ENCODE data around the gene TMEM88.
"Not testable (repeated sequence)": the region's sequence is repeated elsewhere in the genome, so short reads cannot be mapped to it uniquely, and the experiment has no call there.

TMEM88 gene, protein sequence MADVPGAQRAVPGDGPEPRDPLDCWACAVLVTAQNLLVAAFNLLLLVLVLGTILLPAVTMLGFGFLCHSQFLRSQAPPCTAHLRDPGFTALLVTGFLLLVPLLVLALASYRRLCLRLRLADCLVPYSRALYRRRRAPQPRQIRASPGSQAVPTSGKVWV

DNA sequence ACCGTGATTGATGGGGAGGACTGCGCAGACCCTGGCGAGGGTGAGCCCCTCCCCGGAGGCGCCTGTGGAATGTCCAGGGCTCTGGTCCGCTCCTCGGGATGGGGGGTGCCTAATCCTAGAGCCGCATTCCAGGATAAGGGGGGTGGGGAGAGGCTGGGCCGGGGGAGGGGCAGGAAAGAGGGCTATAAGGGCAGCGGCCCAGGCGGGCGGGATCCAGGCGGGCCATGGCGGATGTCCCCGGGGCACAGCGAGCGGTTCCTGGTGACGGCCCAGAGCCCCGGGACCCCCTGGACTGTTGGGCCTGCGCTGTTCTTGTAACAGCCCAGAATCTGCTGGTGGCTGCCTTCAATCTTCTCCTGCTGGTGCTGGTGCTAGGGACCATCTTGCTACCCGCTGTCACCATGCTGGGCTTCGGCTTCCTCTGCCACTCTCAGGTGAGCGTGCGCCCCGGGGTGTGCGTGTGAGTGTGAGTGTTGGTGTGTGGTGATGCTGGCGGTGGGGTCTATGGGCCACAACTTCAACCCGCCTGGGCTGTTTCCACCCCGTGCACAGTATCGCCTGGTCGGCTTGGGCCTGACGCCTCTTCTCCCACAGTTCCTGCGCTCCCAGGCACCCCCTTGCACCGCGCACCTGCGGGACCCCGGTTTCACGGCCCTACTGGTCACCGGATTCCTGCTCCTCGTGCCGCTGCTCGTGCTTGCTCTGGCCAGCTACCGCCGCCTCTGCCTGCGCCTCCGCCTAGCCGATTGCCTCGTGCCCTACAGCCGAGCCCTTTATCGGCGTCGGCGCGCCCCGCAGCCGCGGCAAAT lies at the start of gene TMEM88:
TMEM88 (plus strand) TSS at position 216 of the 809 bp plus-strand sequence; CDS start at position 225, 9 bp downstream.
- DNase-seq: no peak

DNA sequence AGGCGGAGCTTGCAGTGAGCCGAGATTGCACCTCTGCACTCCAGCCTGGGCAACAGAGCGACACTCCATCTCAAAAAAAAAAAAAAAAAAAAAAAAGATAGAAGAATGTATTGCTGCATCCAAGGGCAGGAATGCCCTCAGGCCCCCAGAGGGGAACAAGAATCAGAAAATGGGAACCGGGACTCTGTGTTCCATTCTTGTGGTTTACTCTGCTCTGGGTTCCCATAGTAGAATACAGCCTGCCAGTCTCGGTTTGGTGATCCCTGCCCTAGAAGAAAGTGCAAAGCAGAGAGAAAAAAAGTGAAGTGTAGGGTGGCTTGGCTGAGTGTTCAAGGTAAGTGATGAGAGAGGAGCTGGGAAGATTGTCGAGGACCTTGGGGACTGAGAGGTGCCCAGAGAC lies 48.3 kb upstream of the TMEM88 start:
- no peak for DNase-seq

DNA sequence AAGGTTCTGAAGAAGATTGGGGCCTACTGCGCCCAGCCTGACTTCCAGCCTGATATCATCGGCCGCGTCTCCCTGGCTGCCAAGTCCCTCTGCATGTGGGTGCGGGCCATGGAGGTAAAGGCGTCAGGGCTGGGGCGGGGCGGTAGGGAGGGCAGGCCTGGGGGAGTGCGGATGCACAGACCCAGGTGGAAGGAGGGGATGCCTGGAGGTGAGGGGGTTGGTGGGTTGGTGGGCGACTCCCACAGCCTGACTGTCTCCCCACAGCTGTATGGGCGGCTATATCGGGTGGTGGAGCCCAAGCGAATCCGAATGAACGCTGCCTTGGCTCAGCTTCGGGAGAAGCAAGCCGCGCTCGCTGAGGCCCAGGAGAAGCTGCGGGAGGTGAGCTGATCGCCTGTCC lies 47.7 kb upstream of the TMEM88 start:
- DNase-seq: no peak

DNA sequence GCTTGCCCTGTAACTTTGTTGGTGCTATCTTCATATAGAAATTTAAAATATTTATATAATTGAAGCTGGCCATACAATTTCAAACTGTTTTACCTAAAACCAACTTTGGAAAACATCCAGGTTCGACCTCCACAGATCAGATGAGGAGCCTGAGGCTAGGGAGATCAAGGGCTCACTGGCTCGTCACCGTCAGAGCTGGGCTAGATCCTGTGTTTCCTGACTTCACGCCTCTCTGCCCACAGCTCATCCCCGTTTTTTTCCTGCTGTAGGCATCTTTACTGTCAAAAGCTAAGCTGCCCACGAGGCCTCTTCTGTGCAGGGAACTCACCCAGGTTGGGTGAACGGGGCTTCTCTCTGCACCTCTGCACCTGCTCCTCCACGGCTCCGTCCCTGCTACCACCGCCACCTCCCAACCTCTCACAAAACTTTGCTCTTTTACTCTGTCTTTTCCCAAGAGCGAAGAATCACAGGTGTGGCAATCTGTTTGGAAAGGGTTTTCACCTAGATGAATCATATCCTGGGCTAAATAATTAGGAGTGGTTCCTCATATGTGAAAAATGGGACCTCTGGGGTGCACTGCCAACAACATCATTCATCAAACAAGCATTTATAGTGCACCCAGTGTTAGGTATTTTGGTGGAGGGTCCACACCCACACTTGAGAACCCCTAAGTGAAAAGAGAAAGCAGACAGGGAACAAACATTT lies 45.6 kb upstream of the TMEM88 start:
- no peak for DNase-seq

DNA sequence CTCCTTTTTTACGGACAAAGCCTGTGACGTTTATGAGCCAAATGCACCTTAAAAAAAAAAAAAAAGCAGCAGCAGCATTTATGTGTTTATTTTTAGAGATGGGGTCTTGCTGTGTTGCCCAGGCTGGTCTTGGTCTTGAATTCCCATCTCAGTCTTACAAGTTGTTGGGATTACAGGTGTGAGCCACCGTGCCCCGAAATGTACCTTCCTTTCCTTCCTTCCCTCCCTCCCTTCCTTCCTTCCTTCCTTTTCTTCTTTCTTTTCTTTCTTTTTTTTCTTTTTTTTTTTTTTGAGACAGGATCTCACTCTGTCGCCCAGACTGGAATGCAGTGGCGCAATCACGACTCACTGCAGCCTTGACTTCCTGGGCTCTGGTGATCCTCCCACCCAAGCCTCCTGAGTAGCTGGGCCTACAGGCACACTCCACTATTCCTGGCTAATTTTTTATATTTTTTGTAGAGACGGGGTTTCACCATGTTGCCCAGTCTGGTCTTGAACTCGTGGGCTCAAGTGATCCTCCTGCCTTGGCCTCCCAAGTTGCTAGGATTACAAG lies 45.0 kb upstream of the TMEM88 start:
- not testable (repeated sequence) for DNase-seq

DNA sequence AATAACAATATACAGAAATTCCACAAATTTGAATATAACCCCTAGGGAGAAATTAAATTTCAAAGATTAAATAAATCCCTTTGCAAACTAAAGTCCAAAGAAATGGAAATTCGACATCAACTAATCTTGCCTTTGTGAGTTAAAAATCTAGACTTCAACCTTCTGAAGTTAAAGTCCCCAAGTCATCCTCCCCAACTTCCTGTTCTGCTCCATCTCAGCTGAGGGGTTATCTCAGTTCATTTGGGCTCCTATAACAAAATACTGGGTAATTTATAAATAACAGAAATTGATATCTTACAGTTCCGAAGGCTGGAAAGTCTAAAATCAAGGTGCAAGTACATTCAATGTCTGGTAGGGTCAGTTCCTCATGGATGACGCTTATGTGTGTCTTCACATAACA lies 43.6 kb upstream of the TMEM88 start:
- no peak for DNase-seq

DNA sequence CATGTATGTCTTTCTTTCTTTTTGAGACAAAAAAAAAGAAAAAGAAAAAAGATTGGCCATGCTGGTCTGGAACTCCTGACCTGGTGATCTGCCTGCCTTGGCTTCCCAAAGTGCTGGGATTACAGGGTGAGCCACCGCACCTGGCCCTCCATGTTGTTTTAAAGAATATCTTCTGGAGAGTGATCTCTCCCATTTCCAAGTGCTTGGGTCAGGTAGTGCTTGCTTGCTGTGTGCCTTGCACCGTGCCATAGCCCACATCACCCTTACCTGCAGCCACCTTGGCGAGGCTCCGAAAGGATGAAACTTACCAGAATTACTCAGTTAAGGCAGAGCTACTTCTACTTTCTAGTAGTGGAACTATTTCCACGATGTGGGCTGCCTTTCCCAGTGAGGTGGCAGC lies 39.9 kb upstream of the TMEM88 start:
- no peak for DNase-seq

DNA sequence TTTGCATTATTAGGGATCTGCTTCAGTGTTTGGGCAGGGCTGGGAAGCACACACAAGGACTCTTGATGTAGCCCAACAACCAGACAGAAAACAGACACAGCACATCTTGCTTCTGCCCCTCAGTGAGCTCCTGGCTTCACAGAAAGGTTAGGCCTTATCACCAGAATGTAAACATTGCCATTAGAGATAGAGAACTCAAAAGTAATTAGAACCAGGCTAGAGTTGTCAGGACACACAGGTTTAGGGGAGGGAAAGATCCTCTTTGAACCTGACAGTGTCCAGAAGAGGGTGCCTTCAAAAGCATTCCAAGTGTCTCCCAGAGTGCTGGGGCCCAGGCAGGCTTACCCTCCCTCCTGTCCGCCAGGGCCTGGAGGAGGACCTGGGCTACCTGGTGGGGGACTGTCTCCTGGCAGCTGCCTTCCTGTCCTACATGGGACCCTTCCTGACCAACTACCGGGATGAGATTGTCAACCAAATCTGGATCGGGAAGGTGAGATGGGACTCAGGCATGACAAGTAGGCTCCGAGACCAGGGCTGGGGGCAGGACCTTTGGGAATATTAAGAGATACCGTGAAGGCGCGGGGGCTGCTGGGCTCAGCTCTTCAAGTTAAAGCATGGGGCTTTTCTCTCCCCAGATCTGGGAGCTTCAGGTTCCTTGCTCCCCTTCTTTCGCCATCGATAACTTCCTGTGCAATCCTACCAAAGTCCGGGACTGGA lies 37.8 kb upstream of the TMEM88 start:
- DNase-seq: no peak

DNA sequence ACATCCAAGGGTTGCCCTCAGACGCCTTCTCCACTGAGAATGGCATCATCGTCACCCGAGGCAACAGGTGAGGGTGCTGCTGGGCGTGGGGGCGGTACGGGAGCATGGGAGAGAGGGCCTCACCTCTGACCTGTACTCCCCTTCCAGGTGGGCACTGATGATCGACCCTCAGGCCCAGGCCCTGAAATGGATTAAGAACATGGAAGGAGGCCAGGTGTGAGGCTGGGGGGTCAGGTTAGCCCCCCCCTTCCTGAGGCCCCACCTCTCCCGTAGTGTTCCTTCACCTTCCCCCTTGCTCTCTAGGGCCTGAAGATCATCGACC lies 37.3 kb upstream of the TMEM88 start:
- DNase-seq: no peak

DNA sequence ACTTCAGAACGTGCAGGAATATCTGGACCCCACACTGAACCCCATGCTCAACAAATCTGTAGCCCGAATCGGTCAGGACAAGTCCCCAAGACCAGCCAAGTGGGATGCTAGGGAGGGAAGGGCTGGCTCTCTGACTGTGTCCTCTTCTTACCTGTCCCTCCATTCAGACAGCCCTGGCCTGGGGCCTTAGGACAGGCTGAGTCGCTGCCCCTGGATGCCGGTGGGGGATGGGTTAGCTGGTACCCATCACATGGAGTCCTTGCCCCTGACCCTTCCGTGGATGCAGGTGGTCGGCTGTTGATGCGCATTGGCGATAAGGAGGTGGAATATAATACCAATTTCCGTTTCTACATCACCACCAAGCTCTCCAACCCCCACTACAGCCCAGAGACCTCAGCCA lies 36.8 kb upstream of the TMEM88 start:
- DNase-seq: no peak

DNA sequence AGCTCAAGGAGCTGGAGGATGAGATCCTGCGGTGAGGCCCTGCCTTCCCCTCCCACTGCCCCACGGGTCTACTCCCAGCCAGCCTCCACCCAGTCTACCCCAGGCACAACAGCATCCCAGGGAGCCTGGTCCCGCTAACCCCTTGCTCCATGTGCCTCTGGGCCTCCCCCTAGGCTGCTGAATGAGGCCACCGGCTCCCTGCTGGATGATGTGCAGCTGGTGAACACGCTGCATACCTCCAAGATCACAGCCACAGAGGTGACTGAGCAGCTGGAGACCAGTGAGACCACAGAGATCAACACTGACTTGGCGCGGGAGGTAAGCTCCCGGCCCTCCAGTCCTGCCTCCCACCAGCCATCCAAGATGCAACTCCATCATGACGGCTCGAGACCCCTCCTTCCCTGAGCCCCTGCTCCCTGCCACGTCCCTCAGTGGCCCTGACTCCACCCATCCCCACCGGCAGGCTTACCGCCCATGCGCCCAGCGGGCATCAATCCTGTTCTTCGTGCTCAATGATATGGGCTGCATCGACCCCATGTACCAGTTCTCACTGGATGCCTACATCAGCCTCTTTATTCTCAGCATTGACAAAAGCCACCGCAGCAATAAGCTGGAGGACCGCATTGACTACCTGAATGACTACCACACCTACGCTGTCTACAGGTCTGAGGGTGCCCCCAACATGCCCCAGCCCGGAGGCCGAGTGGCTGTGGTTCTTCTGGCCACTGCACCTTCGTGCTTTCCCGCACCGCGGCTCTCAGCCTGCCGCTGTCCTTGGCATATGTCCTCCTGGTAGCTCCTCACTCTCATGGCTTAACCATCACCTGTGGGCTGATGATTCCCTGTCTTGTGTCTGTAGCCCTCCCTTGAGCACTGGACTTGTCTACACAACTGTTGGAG lies 35.9 kb upstream of the TMEM88 start:
- DNase-seq: no peak

DNA sequence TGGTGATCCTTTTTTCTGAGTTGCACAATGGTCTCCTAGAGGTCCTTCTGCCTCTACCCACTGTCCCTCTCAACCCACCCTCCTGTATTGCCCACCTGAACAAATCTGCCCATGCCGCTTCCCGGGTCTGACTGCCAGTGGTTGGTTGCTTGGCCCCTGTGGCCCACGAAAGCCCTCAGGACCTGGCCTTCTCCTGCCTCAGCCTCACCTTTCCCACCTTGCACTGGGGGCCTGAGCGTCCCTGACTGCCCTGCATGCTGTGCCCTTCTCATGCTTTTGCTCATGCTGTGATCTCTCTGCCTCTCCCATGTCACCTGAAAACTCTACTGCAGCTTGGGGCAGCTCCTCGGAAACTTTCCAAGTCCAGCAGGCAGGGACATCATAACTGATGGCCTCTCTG lies 34.6 kb upstream of the TMEM88 start:
- no peak for DNase-seq

DNA sequence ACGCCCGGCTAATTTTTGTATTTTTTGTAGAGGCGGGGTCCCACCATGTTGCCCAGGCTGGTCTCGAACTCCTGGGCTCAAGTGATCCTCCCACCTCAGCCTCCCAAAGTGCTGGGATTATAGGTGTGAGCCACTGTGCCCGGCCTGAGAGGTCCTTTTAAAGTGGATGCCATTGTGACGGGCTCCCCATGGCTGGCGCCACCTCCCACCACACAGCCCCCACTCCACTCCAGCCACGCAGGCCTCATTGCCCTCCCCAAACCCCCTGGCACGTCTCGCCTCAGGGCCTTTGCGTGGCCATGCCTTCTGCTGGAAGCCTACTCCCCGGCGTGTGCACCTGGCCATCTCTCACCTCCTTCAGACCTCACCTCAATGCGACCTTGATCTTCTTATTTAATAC lies 32.7 kb upstream of the TMEM88 start:
- no peak for DNase-seq

DNA sequence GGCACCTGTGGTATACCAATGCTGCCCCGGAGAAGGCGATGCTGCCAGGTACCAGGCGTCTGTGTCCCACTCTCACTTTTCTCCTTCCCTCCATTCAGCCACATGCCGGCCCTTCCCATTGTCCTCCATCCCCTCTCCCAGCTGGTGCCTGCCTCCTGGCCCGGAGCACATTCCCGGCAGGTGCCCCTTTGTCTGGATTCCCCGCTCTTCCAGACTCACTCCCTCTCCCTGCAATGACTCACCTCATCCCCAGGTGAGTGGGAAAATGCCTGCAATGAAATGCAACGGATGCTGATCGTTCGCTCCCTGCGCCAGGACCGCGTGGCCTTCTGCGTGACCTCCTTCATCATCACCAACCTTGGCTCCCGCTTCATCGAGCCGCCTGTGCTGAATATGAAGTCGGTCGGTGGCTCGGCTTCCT lies 31.3 kb upstream of the TMEM88 start:
- no peak for DNase-seq

DNA sequence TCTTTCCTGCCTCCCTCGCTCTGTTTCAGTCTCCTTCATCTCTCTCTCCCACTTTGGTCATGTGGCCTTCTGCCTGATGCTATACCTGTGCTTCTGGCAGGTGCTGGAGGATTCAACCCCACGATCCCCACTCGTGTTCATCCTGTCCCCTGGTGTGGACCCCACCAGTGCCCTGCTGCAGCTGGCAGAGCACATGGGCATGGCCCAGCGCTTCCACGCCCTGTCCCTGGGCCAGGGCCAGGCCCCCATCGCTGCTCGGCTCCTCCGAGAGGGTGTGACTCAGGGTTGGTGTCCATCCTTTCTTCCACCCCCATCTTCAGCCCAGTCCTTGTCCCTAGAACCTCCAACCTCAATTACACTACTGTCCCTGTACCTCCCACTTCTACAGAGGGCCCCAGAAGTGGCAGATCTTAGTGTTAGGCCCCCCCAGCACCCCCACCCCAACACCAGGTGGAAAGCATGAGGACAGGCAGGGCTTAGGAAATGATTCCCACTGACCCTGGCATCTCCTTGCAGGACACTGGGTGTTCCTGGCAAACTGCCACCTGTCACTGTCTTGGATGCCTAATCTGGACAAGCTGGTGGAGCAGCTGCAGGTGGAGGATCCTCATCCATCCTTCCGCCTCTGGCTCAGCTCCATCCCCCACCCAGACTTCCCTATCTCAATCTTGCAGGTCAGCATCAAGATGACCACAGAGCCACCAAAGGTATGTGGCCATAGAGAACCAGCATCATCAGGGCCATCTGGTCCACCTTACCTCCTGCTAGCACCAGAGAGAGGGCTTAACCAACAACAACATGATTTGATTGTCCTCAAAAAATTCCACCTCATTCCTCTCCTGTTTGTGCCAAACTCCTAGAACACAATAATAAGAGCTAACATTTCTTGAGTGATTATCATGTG lies 30.6 kb upstream of the TMEM88 start:
- no peak for DNase-seq

DNA sequence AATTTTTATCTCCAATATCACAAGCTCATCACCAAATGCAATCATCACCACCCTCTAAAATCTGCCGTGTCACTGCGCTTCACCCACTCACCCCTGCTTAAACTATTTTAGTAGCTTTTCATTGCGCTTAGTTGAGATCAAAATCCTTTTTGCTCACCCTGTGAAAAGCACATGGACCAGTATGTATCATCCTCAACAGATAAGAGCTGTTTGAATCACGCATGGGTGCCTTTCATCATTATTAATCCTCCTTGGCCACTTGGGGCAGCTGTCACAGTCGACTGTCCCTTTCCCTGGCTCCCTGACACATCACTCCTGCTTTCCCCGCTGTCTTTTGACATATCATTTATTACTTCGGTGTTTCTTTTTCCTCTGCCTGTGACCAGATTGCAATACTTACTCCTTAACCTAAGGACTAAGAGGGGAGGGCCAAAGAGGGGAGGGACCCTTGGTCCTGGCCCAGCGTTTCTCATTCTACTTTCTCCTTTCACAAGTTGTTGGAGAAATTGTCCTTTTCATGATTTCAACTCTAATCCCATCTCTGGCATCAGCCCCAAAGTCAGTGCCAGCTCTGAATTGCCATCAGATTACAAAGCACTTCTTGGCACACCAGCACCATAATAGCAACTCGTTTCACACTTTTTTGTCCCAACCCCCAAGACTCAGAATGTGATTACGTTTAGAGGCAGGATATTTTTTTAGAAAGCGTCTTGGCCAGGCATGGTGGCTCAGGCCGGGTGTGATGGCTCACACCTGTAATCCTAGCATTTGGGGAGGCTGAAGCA lies 29.5 kb upstream of the TMEM88 start:
- DNase-seq: no peak

DNA sequence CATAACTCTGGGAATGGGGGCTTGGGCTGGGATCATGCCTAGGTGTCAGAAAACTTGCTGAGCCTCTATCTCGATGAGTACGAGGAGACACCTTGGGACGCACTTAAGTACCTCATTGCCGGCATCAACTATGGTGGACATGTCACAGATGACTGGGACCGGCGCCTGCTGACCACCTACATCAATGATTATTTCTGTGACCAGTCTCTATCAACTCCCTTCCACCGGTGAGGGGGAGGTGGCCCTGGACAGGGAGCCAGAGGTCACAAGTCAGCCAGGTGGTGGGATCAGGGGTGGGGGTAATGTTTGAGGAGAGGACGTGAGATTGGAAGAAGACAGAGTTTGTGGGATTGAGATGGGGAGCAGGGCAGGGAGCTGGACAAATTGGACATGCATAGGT lies 24.2 kb upstream of the TMEM88 start:
- DNase-seq: no peak

DNA sequence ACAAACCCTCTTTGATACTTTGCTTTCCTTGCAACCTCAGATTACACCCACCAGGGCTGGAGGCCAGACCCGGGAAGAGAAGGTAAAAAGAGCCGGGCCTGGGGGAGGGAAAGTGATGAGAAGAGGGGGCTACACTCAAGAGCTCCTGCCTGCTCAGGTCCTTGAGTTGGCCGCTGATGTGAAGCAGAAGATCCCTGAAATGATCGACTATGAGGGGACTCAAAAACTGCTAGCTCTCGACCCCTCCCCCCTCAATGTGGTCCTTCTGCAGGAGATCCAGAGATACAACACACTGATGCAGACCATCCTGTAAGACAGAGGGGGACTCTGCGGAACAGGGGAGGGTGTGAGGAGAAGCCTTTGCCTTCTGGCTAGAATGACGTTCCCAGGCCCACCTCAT lies 23.6 kb upstream of the TMEM88 start:
- DNase-seq: no peak

DNA sequence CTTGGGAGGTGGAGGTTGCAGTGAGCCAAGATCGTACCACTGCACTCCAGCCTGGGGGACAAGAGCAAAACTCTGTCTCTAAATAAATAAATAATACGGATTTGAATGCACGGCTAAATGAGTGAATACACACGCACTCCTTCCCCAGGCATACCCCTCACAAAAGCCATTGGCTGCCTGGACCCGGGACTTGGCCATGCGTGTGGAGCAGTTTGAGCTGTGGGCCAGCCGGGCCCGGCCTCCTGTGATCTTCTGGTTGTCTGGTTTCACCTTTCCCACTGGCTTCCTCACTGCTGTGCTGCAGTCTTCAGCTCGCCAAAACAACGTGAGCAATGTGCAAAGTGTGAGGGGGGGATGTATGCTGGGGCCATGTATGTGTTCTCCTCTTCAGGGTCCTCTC lies 22.4 kb upstream of the TMEM88 start:
- no peak for DNase-seq

Measured in activated naive CD4-positive, alpha-beta T cell (primary cell).